SK-N-SH (cell line): ENCODE data around the gene MCF2L. TPM values are rescaled to one million over a fixed set of nuclear protein-coding genes. Genes with fewer than 3 reads are reported as not detected.

Experiments
- CTCF ChIA-PET: fragments of 300-600, 350-600 bp; formaldehyde crosslinking; extraction: SDS; loops from one replicate; lab custom pipeline; 2021; lab: Yijun Ruan, JAX
- POLR2A ChIA-PET: fragments of 350-600 bp; sonication (Branson Sonifier 250); formaldehyde crosslinking; extraction: SDS; loops from one replicate; lab custom pipeline; 2020; ENCODE audit warnings: antibody characterized with exemption, inconsistent platforms; lab: Yijun Ruan, JAX
- DNase-seq: peaks from one replicate; pipeline ENCODE4 v3.0.0; 2012
- H2AFZ ChIP-seq: fragments of 200-600 bp; sonication (generic); 2 replicates; pipeline ENCODE4 v1.8.1; 2016; ENCODE audit warnings: antibody characterized with exemption, mild to moderate bottlenecking, low read depth
- H3F3A ChIP-seq: fragments of 200-600 bp; sonication (generic); replicated peaks from 2 replicates; pipeline ENCODE3; 2016; ENCODE audit warnings: antibody characterized with exemption, mild to moderate bottlenecking; ENCODE audit not compliant: insufficient read depth
- H3K27ac ChIP-seq, 2 experiments: fragments of 200-500 bp in 1 of 2; fragments of 200-600 bp in 1 of 2; sonication (Bioruptor generic) in 1 of 2; sonication (generic), shearing (Covaris generic) in 1 of 2; 2 replicates each; pipeline versions ENCODE4 v1.5.1 to v1.6.1; 2014 to 2016; ENCODE audit warnings: low read depth in 2 of 2, inconsistent platforms in 1 of 2, low read length in 1 of 2, mild to moderate bottlenecking in 1 of 2, mixed read lengths in 1 of 2
- H3K27me3 ChIP-seq: fragments of 200-600 bp; sonication (generic), shearing (Covaris generic); 2 replicates; pipeline ENCODE4 v1.6.1; 2016; ENCODE audit warnings: mixed run types; ENCODE audit not compliant: insufficient read depth
- H3K36me3 ChIP-seq, 2 experiments: fragments of 200-500 bp in 1 of 2; fragments of 200-600 bp in 1 of 2; sonication (Bioruptor generic) in 1 of 2; sonication (generic) in 1 of 2; replicated peaks in 1 of 2; 2 replicates each; pipeline versions ENCODE3 to v1.5.1; 2014 to 2016; ENCODE audit warnings: low read length in 1 of 2, mild to moderate bottlenecking in 1 of 2; ENCODE audit not compliant: insufficient read depth in 2 of 2, control insufficient read depth in 1 of 2
- H3K4me1 ChIP-seq, 2 experiments: fragments of 200-500 bp in 1 of 2; fragments of 200-600 bp in 1 of 2; sonication (Bioruptor generic) in 1 of 2; sonication (generic), shearing (Covaris generic) in 1 of 2; 2 replicates each; pipeline versions ENCODE4 v1.5.1 to v1.6.1; 2014 to 2016; ENCODE audit warnings: low read depth in 1 of 2, low read length in 1 of 2, mixed run types in 1 of 2; ENCODE audit not compliant: insufficient read depth in 2 of 2, control insufficient read depth in 1 of 2
- H3K4me2 ChIP-seq: fragments of 200-600 bp; sonication (generic), shearing (Covaris generic); 2 replicates; pipeline ENCODE4 v1.6.1; 2017; ENCODE audit warnings: mixed run types
- H3K4me3 ChIP-seq, 2 experiments: fragments of 200-500 bp in 1 of 2; fragments of 200-600 bp in 1 of 2; sonication (Bioruptor generic) in 1 of 2; sonication (generic), shearing (Covaris generic) in 1 of 2; 2 replicates each; pipeline versions ENCODE4 v1.5.1 to v1.8.1; 2014 to 2016; ENCODE audit warnings: low read depth in 2 of 2, inconsistent platforms in 1 of 2, low read length in 1 of 2, mild to moderate bottlenecking in 1 of 2, mixed read lengths in 1 of 2, moderate library complexity in 1 of 2
- H3K79me2 ChIP-seq: fragments of 200-600 bp; sonication (generic); 2 replicates; pipeline ENCODE4 v1.8.1; 2017; ENCODE audit warnings: mild to moderate bottlenecking; ENCODE audit not compliant: insufficient read depth
- H3K9ac ChIP-seq: fragments of 200-600 bp; sonication (generic); 2 replicates; pipeline ENCODE4 v1.6.1; 2017; ENCODE audit warnings: mixed run types
- H3K9me2 ChIP-seq: fragments of 200-600 bp; sonication (generic); 2 replicates; pipeline ENCODE4 v1.6.1; 2017; ENCODE audit warnings: mixed run types
- H3K9me3 ChIP-seq: fragments of 200-600 bp; sonication (generic); 2 replicates; pipeline ENCODE4 v1.6.1; 2017; ENCODE audit warnings: mixed run types, mild to moderate bottlenecking, moderate library complexity
- H4K20me1 ChIP-seq: fragments of 200-600 bp; sonication (generic); 2 replicates; pipeline ENCODE4 v1.6.1; 2017; ENCODE audit warnings: mild to moderate bottlenecking, mixed run types; ENCODE audit not compliant: insufficient read depth
- FOXM1 ChIP-seq: IDR thresholded peaks from 2 replicates; pipeline ENCODE4 v1.4.0; 2012; ENCODE audit warnings: low read depth, mild to moderate bottlenecking
- GABPA ChIP-seq: IDR thresholded peaks from 2 replicates; pipeline ENCODE4 v1.4.0; 2012; ENCODE audit warnings: low read depth, mild to moderate bottlenecking
- GATA2 ChIP-seq: sonication (generic); formaldehyde crosslinking; IDR thresholded peaks from 2 replicates; pipeline ENCODE4 v1.5.0; 2020; ENCODE audit warnings: mild to moderate bottlenecking, missing genetic modification reagents
- JUND ChIP-seq: IDR thresholded peaks from 2 replicates; pipeline ENCODE4 v1.4.0; 2012
- NRF1 ChIP-seq: IDR thresholded peaks from 2 replicates; pipeline ENCODE4 v1.6.1; 2012; ENCODE audit warnings: low read depth, mild to moderate bottlenecking, low read length
- PBX3 ChIP-seq: IDR thresholded peaks from 2 replicates; pipeline ENCODE4; 2012
- RAD21 ChIP-seq: IDR thresholded peaks from 2 replicates; pipeline ENCODE4 v1.6.1; 2012; ENCODE audit warnings: mild to moderate bottlenecking, low read length
- RCOR1 ChIP-seq: fragments of 150-350 bp; IDR thresholded peaks from 2 replicates; pipeline ENCODE4 v1.6.1; 2017; ENCODE audit warnings: antibody characterized with exemption, low read length
- REST ChIP-seq: IDR thresholded peaks from 2 replicates; pipeline ENCODE4 v1.6.1; 2012; ENCODE audit warnings: mild to moderate bottlenecking, low read depth, low read length, moderate library complexity
- TAF1 ChIP-seq: IDR thresholded peaks from 2 replicates; pipeline ENCODE4 v1.6.1; 2012; ENCODE audit warnings: low read depth, mild to moderate bottlenecking, low read length, moderate library complexity, borderline replicate concordance
- WGBS: methylation state at CpG from one replicate; pipeline ENCODE4 v1.1.6; 2017; ENCODE audit warnings: low lambda C conversion rate; 5-methylcytosine and 5-hydroxymethylcytosine counted together
- polyA plus RNA-seq, 3 experiments: library from polyadenylated mRNA; depleted of rRNA; stranded (reverse); fragments of >200 nt; gene quantifications; 2 replicates each; pipeline ENCODE4 v1.2.3, GENCODE V29; 2012

The MCF2L gene
- polyA plus RNA-seq, 1 of the 3 experiments (the other 2 are of a cell fraction), result 0.56 TPM

DNA sequence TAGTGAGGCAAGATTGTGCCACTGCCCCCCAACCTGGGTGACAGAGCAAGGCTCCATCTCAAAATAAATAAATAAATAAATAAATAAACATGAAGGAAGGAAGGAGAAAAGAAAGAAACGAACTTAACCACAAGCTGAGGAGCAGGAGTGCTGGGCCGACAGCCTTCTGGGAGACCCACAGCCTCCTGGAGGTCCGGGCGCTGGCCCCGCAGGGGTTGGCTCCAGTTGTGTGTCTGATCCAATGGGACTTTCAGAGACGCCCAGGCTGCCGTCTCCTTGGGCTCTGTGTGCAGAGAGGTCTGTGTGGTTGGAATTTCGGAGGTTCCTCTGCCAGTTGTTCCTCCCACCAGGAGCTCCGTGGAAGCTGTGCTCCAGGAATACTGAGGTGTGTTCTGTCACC lies 36.0 kb upstream of the MCF2L start:
- DNase-seq, result no peak
- Histone ChIP-seq H3K27ac (no peak overlapping the region), H3K9ac (no peak overlapping the region), H3F3A (no peaks in the 10 kb centered on the region), H3K9me3 (no peaks in the 10 kb centered on the region), H3K79me2 (no peaks in the 10 kb centered on the region), H3K4me1 (peaks cover 0 to 49% of the 10 kb centered on the region in 2 experiments; a peak in 2 of 4 replicates), H3K27me3 (peaks cover 13% of the 10 kb centered on the region; the same call in 1 of the 2 replicates), H3K36me3 (no peaks in the 10 kb centered on the region), H3K4me2 (no peak overlapping the region), H3K9me2 (no peaks in the 10 kb centered on the region), H4K20me1 (no peaks in the 10 kb centered on the region), H2AFZ (no peak overlapping the region), H3K4me3 (no peak overlapping the region)
- WGBS, result 62% methylated on average over 9 of the region's 9 CpGs
- TF ChIP-seq TAF1, result no peak
- TF ChIP-seq REST, result no peak
- no peak for TF ChIP-seq FOXM1
- no peak for TF ChIP-seq JUND
- no peak for TF ChIP-seq GABPA
- CTCF ChIA-PET, result interaction anchor here (0.9 to 1.9 kb wide), 10 partner anchors 9 to 120 kb away, joined by 3 to 11 read pairs (median 4); no protein-coding TSS in a partner anchor
- POLR2A ChIA-PET, result no interaction called here

DNA sequence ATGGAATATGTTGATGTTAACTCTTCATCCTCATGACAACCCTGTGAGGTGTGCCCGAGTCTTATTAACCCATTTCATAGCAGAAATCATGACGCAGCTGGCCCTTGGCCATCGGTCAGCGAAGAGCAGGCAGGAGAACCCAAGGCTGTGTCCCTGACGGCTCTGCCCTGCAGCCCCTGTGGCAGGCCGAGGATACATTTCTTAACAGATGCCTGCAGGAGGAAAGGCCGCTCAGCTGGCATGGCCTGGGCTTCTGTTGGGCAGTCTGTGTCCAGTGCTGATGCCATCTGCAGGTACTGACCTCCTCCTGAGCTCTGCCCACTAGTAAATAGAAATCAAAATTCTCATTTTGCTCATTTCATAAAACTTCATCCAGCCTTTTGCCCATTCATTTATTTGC lies 35.4 kb upstream of the MCF2L start:
- no peaks in the 10 kb centered on the region for H3K36me3 ChIP-seq
- H3K4me2 ChIP-seq, result no peak overlapping the region
- 0 out of 2 replicates have a peak, but pooled peaks have one; percentile 5 for TF ChIP-seq RCOR1
- no peak for TF ChIP-seq RAD21
- ChIA-PET CTCF (interaction anchor here (0.5 to 1.7 kb wide), 6 partner anchors 8 to 470 kb away, joined by 3 to 11 read pairs (median 4); no protein-coding TSS in a partner anchor), POLR2A (no interaction called here)
- H4K20me1 ChIP-seq, result no peaks in the 10 kb centered on the region
- H3K27me3 ChIP-seq, result peaks cover 10% of the 10 kb centered on the region; the same call in 1 of the 2 replicates
- peak; percentile 38 for DNase-seq
- H3F3A ChIP-seq, result no peaks in the 10 kb centered on the region
- peaks cover 0 to 43% of the 10 kb centered on the region in 2 experiments; a peak in 1 of 4 replicates for H3K4me1 ChIP-seq
- H3K9ac ChIP-seq, result no peak overlapping the region
- H3K79me2 ChIP-seq, result no peaks in the 10 kb centered on the region
- H3K9me2 ChIP-seq, result no peaks in the 10 kb centered on the region
- no peak overlapping the region for H3K4me3 ChIP-seq
- WGBS, result 82% methylated on average over 4 of the region's 7 CpGs
- no peak overlapping the region for H2AFZ ChIP-seq
- H3K27ac ChIP-seq, result peak overlapping the region in 1 of 2 experiments; percentile 18; a peak in 2 of 4 replicates
- H3K9me3 ChIP-seq, result no peaks in the 10 kb centered on the region

DNA sequence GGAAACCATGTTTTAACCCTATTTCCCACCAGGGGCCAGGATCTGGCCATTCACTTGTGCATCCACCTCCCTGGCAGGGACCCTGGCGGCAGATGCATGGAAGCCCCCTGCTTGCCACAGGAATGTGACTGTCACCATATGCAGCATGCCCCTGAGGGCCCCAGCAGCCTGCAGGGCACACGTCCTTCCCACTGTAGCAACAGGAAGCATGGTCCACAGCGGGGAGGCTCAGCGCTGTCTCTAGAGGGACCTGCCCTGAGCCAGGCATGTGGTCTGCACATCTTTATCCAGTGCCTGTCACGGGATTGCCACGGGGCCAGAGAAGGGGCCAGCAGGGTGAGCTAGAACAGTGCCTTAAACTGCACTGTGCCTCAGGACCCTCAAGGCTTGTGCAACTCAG lies 34.9 kb upstream of the MCF2L start:
- Histone ChIP-seq H3K79me2 (no peaks in the 10 kb centered on the region), H4K20me1 (no peaks in the 10 kb centered on the region), H3K4me3 (no peak overlapping the region), H3K4me2 (no peak overlapping the region), H3K9me2 (no peaks in the 10 kb centered on the region), H3K27me3 (peaks cover 6% of the 10 kb centered on the region; the same call in 1 of the 2 replicates), H3K9me3 (no peaks in the 10 kb centered on the region), H2AFZ (no peak overlapping the region), H3K27ac (peak overlapping the region in 1 of 2 experiments; percentile 28; a peak in 2 of 4 replicates), H3F3A (no peaks in the 10 kb centered on the region), H3K36me3 (no peaks in the 10 kb centered on the region), H3K9ac (no peak overlapping the region), H3K4me1 (peaks cover 0 to 39% of the 10 kb centered on the region in 2 experiments; a peak in 1 of 4 replicates)
- CTCF ChIA-PET, result interaction anchor here (0.5 to 1.5 kb wide), 5 partner anchors 8 to 470 kb away, joined by 3 to 6 read pairs (median 3); no protein-coding TSS in a partner anchor
- DNase-seq, result peak; percentile 69
- POLR2A ChIA-PET, result no interaction called here
- TF ChIP-seq GATA2 (CRISPR knock-in tag) (peak; percentile 18; the same call in 1 of the 2 replicates), NRF1 (no peak), PBX3 (no peak), TAF1 (no peak)
- WGBS, result 13% methylated on average over 3 of the region's 6 CpGs
